A673 (cell line): ENCODE data around the gene STS.

Experiments
- EZH2 ChIP-seq: fragments of 200-600 bp; sonication (generic); IDR thresholded peaks from 2 replicates; pipeline ENCODE4 v1.6.1; 2017; ENCODE audit warnings: borderline replicate concordance, low read depth, mild to moderate bottlenecking, mixed read lengths, antibody characterized with exemption, low read length; ENCODE audit not compliant: poor library complexity, severe bottlenecking
- TF ChIP-seq, protein P1 (sequence below): fragments of 300-800, 200-600 bp; sonication (generic); conservative IDR thresholded peaks from 2 replicates; pipeline ENCODE4 v1.5.1; 2017; ENCODE audit warnings: low read depth, mild to moderate bottlenecking, antibody characterized with exemption, low read length, moderate library complexity, mixed read lengths

- TF ChIP-seq, protein P1, sequence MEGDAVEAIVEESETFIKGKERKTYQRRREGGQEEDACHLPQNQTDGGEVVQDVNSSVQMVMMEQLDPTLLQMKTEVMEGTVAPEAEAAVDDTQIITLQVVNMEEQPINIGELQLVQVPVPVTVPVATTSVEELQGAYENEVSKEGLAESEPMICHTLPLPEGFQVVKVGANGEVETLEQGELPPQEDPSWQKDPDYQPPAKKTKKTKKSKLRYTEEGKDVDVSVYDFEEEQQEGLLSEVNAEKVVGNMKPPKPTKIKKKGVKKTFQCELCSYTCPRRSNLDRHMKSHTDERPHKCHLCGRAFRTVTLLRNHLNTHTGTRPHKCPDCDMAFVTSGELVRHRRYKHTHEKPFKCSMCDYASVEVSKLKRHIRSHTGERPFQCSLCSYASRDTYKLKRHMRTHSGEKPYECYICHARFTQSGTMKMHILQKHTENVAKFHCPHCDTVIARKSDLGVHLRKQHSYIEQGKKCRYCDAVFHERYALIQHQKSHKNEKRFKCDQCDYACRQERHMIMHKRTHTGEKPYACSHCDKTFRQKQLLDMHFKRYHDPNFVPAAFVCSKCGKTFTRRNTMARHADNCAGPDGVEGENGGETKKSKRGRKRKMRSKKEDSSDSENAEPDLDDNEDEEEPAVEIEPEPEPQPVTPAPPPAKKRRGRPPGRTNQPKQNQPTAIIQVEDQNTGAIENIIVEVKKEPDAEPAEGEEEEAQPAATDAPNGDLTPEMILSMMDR = no peak
- no peak for TF ChIP-seq EZH2
These were observed 4.4 kb upstream of the STS start for GRCh38 chrX:7143076-7143475.
